Fibroblast of mammary gland (primary cell): ENCODE results near the gene PPP1R1A.
A peak's percentile ranks its signal among the peaks of the same experiment; 100 is the strongest.

Source experiments
- DNase-seq: peaks from one replicate; pipeline ENCODE4 v3.0.0-alpha.2; 2010; ENCODE audit warnings: low read depth
- H3K4me3 ChIP-seq: 2 replicates; pipeline ENCODE4 v1.5.1; 2011; ENCODE audit warnings: low read depth, mild to moderate bottlenecking, low read length, moderate library complexity; ENCODE audit not compliant: control insufficient read depth
- CTCF ChIP-seq: conservative IDR thresholded peaks from 2 replicates; pipeline ENCODE4 v1.5.1; 2011; ENCODE audit warnings: low read depth, low read length, inconsistent platforms; ENCODE audit not compliant: control insufficient read depth, insufficient read depth

PPP1R1A gene

GRCh38 chr12:54579696-54580333 is 8.6 kb downstream of the PPP1R1A start:
- no peak overlapping the region for H3K4me3 ChIP-seq
- TF ChIP-seq CTCF, result peak; percentile 98
- DNase-seq, result peak; percentile 72

GRCh38 chr12:54579258-54579657 is 9.2 kb downstream of the PPP1R1A start:
- no peak for DNase-seq
- no peak for TF ChIP-seq CTCF

GRCh38 chr12:54578778-54579177 is 9.7 kb downstream of the PPP1R1A start:
- no peak for DNase-seq
- TF ChIP-seq CTCF, result no peak
- no peak overlapping the region for H3K4me3 ChIP-seq

More at GRCh38 chr12:54579258-54579657, 9.2 kb downstream of the PPP1R1A start:
- H3K4me3 ChIP-seq, result no peak overlapping the region

- DNase-seq, result no peak
- H3K4me3 ChIP-seq, result no peak overlapping the region
- TF ChIP-seq CTCF, result no peak
Measured at GRCh38 chr12:54572881-54573280, 15.6 kb downstream of the PPP1R1A start.

- TF ChIP-seq CTCF, result no peak
- DNase-seq, result peak; percentile 10
- no peak overlapping the region for H3K4me3 ChIP-seq
Measured at GRCh38 chr12:54571193-54572188, 17.0 kb downstream of the PPP1R1A start.

GRCh38 chr12:54569995-54570528 is 18.4 kb downstream of the PPP1R1A start:
- no peak for TF ChIP-seq CTCF
- H3K4me3 ChIP-seq, result no peak overlapping the region

More at GRCh38 chr12:54569995-54570528, 18.4 kb downstream of the PPP1R1A start:
- no peak for DNase-seq
